OCI-LY1 (cell line): Measurements from ENCODE around the gene KRTAP9-2.

Source experiments
- H2AFZ ChIP-seq: fragments of 200-600 bp; sonication (generic), shearing (Covaris generic); 2 replicates; pipeline ENCODE4 v1.6.0; 2014; ENCODE audit warnings: antibody characterized with exemption, mild to moderate bottlenecking, low read length
- H3F3A ChIP-seq: fragments of 200-600 bp; sonication (generic), shearing (Covaris generic); 2 replicates; pipeline ENCODE4 v1.6.0; 2014; ENCODE audit warnings: mild to moderate bottlenecking, antibody characterized with exemption, low read length, moderate library complexity; ENCODE audit not compliant: insufficient read depth
- H3K27ac ChIP-seq: fragments of 200-600 bp; sonication (generic); 2 replicates; pipeline ENCODE4 v1.5.1; 2014; ENCODE audit warnings: low read length, mixed run types, mild to moderate bottlenecking, low read depth; ENCODE audit not compliant: poor library complexity, severe bottlenecking
- H3K27me3 ChIP-seq: fragments of 200-600 bp; sonication (generic); 2 replicates; pipeline ENCODE4 v1.6.0; 2014; ENCODE audit warnings: antibody characterized with exemption, mild to moderate bottlenecking, low read length, moderate library complexity; ENCODE audit not compliant: insufficient read depth
- H3K36me3 ChIP-seq: fragments of 200-600 bp; sonication (generic); 2 replicates; pipeline ENCODE4 v1.6.1; 2014; ENCODE audit warnings: mild to moderate bottlenecking, antibody characterized with exemption, low read length, moderate library complexity, mixed read lengths; ENCODE audit not compliant: insufficient read depth
- H3K4me1 ChIP-seq: fragments of 200-600 bp; sonication (generic); 2 replicates; pipeline ENCODE4 v1.5.1; 2014; ENCODE audit warnings: mild to moderate bottlenecking, low read length, moderate library complexity; ENCODE audit not compliant: insufficient read depth, severe bottlenecking
- H3K4me2 ChIP-seq: fragments of 200-600 bp; sonication (generic), shearing (Covaris generic); 2 replicates; pipeline ENCODE4 v1.6.1; 2014; ENCODE audit warnings: low read length
- H3K4me3 ChIP-seq: fragments of 200-600 bp; sonication (generic); 2 replicates; pipeline ENCODE4 v1.5.1; 2014; ENCODE audit warnings: low read length, low read depth, mild to moderate bottlenecking, mixed read lengths; ENCODE audit not compliant: poor library complexity, severe bottlenecking
- H3K79me2 ChIP-seq: fragments of 200-600 bp; shearing (Covaris generic); 2 replicates; pipeline ENCODE4 v1.6.1; 2016; ENCODE audit warnings: mixed run types, low read length, mixed read lengths; ENCODE audit not compliant: insufficient read depth
- H3K9ac ChIP-seq: fragments of 200-600 bp; sonication (generic), shearing (Covaris generic); 2 replicates; pipeline ENCODE4 v1.6.1; 2014; ENCODE audit warnings: mild to moderate bottlenecking, low read length, mixed read lengths
- H3K9me2 ChIP-seq: fragments of 200-600 bp; sonication (generic), shearing (Covaris generic); 2 replicates; pipeline ENCODE4 v1.6.1; 2014; ENCODE audit warnings: low read depth, mild to moderate bottlenecking, low read length, mixed read lengths
- H3K9me3 ChIP-seq: fragments of 200-600 bp; shearing (Covaris generic); 2 replicates; pipeline ENCODE4 v1.6.1; 2014; ENCODE audit warnings: low read length, mixed read lengths
- H4K20me1 ChIP-seq: fragments of 200-600 bp; sonication (generic), shearing (Covaris generic); 2 replicates; pipeline ENCODE4 v1.6.0; 2016; ENCODE audit warnings: mild to moderate bottlenecking, low read length; ENCODE audit not compliant: insufficient read depth
- CTCF ChIP-seq: fragments of 200-600 bp; sonication (generic), shearing (Covaris generic); IDR thresholded peaks from 2 replicates; pipeline ENCODE4 v1.5.1; 2017; ENCODE audit warnings: mild to moderate bottlenecking, antibody characterized with exemption, low read length, moderate library complexity, mixed read lengths
- EZH2 ChIP-seq: fragments of 200-600 bp; sonication (generic), shearing (Covaris generic); IDR thresholded peaks from 2 replicates; pipeline ENCODE4 v1.8.0; 2017; ENCODE audit warnings: borderline replicate concordance, mixed run types, mild to moderate bottlenecking, antibody characterized with exemption, low read length, moderate library complexity, mixed read lengths

The KRTAP9-2 gene

GRCh38 chr17:41178341-41178740 lies 48.1 kb upstream of the KRTAP9-2 start:
- Histone ChIP-seq H3F3A (no peaks in the 10 kb centered on the region), H3K36me3 (no peaks in the 10 kb centered on the region), H3K9me3 (no peaks in the 10 kb centered on the region), H3K9me2 (no peaks in the 10 kb centered on the region), H4K20me1 (no peaks in the 10 kb centered on the region), H3K27me3 (no peaks in the 10 kb centered on the region), H3K79me2 (no peaks in the 10 kb centered on the region), H3K27ac (no peak overlapping the region), H3K9ac (no peak overlapping the region), H3K4me1 (no peaks in the 10 kb centered on the region), H3K4me3 (no peak overlapping the region), H3K4me2 (no peak overlapping the region), H2AFZ (no peak overlapping the region)
- TF ChIP-seq EZH2, result no peak
- no peak for TF ChIP-seq CTCF

GRCh38 chr17:41178843-41179616 lies 47.4 kb upstream of the KRTAP9-2 start:
- Histone ChIP-seq H2AFZ (no peak overlapping the region), H3K9me3 (no peaks in the 10 kb centered on the region), H3K27ac (no peak overlapping the region), H3K79me2 (no peaks in the 10 kb centered on the region), H3K36me3 (no peaks in the 10 kb centered on the region), H3K4me3 (no peak overlapping the region), H3F3A (no peaks in the 10 kb centered on the region), H3K9ac (no peak overlapping the region), H3K4me1 (no peaks in the 10 kb centered on the region), H3K4me2 (no peak overlapping the region), H4K20me1 (no peaks in the 10 kb centered on the region), H3K27me3 (no peaks in the 10 kb centered on the region), H3K9me2 (no peaks in the 10 kb centered on the region)
- TF ChIP-seq EZH2 (no peak), CTCF (no peak)

GRCh38 chr17:41184480-41184961 lies 41.9 kb upstream of the KRTAP9-2 start, which contains the start of gene KRTAP4-1:
Gene KRTAP4-1 (minus strand): TSS chr17:41184911. CDS start chr17:41184854, 57 bp downstream.
- no peaks in the 10 kb centered on the region for H3K9me2 ChIP-seq
- H3K27me3 ChIP-seq, result no peaks in the 10 kb centered on the region
- no peak within 1 kb of the TSS for H2AFZ ChIP-seq
- no peak within 1 kb of the TSS for H3K4me2 ChIP-seq
- H3K36me3 ChIP-seq, result no peaks in the 10 kb centered on the region
- no peaks in the 10 kb centered on the region for H3F3A ChIP-seq
- TF ChIP-seq CTCF (no peak), EZH2 (no peak)
- no peak within 1 kb of the TSS for H3K27ac ChIP-seq
- H3K79me2 ChIP-seq, result no peaks in the 10 kb centered on the region
- no peaks in the 10 kb centered on the region for H4K20me1 ChIP-seq
- H3K4me3 ChIP-seq, result no peak within 1 kb of the TSS
- no peaks in the 10 kb centered on the region for H3K4me1 ChIP-seq
- H3K9me3 ChIP-seq, result no peaks in the 10 kb centered on the region
- H3K9ac ChIP-seq, result no peak within 1 kb of the TSS
